Uterus (tissue), 2 donors: ENCODE results near the gene LDLRAD4.

Experiments
- POLR2A ChIP-seq, 2 donors: fragments of 450-650 bp; IDR thresholded peaks; one replicate each; pipeline ENCODE4 v1.6.1; 2016; ENCODE audit warnings: antibody characterized with exemption in 2 of 2, mild to moderate bottlenecking in 1 of 2, moderate library complexity in 1 of 2
- TF ChIP-seq, protein P1 (sequence below), 4 experiments: fragments of 200-600 bp in 2 of 4; fragments of 450-650 bp in 2 of 4; sonication (generic) in 2 of 4; IDR thresholded peaks; one replicate each; pipeline ENCODE4 v1.5.1; 2016 to 2019; ENCODE audit warnings: antibody characterized with exemption in 4 of 4, mild to moderate bottlenecking in 2 of 4, moderate library complexity in 1 of 4

DNA sequence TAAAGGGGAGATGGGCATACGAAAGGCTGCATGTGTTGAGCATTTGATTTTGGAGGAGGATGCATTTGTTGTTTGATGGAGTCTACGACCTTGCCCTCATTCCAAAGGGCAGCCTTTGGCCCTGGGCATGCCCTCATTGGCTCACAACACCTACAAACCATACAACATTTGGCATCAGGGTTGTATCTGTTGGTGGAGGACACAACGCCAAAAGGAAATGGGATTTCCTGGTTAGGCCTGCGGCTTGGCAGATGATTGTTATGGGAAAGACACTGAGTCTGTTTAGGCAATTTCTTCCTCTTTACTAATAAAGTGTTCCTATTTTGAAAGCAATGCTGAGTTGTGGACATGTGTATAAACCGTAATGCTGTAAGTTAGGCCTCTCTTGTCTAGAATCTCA lies 246.9 kb downstream of the LDLRAD4 start:
- TF ChIP-seq, protein P1, sequence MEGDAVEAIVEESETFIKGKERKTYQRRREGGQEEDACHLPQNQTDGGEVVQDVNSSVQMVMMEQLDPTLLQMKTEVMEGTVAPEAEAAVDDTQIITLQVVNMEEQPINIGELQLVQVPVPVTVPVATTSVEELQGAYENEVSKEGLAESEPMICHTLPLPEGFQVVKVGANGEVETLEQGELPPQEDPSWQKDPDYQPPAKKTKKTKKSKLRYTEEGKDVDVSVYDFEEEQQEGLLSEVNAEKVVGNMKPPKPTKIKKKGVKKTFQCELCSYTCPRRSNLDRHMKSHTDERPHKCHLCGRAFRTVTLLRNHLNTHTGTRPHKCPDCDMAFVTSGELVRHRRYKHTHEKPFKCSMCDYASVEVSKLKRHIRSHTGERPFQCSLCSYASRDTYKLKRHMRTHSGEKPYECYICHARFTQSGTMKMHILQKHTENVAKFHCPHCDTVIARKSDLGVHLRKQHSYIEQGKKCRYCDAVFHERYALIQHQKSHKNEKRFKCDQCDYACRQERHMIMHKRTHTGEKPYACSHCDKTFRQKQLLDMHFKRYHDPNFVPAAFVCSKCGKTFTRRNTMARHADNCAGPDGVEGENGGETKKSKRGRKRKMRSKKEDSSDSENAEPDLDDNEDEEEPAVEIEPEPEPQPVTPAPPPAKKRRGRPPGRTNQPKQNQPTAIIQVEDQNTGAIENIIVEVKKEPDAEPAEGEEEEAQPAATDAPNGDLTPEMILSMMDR (IDR thresholded peaks at IDR 0.05) = no peak
- TF ChIP-seq POLR2A (IDR thresholded peaks at IDR 0.05) = no peak
